ENCODE results near the gene MAP3K1.

Gene MAP3K1

GRCh38 chr5:56845277-56845676 is 29.9 kb downstream of the MAP3K1 start:
- Histone ChIP-seq H3K27me3 (ENCODE audit: control insufficient read depth, insufficient read depth, low read length, poor library complexity, severe bottlenecking) (no peaks in the 10 kb centered on the region), H3K9me3 (ENCODE audit: control insufficient read depth, low read length) (no peaks in the 10 kb centered on the region), H3K36me3 (ENCODE audit: control insufficient read depth, insufficient read depth, low read length) (no peaks in the 10 kb centered on the region), H3K4me3 (ENCODE audit: insufficient read depth, low read depth, low read length) (no peak overlapping the region), H3K27ac (ENCODE audit: insufficient read depth, low read depth, low read length, poor library complexity, severe bottlenecking) (no peak overlapping the region), H3K4me1 (ENCODE audit: control insufficient read depth, insufficient read depth, low read length) (no peaks in the 10 kb centered on the region)
- 60 to 77% methylated on average over 1 to 2 of the region's 2 CpGs for WGBS, 2 experiments

- 64 to 77% methylated on average over 2 to 3 of the region's 3 CpGs for WGBS, 2 experiments
- Histone ChIP-seq H3K36me3 (ENCODE audit: control insufficient read depth, insufficient read depth, low read length) (no peaks in the 10 kb centered on the region), H3K9me3 (ENCODE audit: control insufficient read depth, low read length) (no peaks in the 10 kb centered on the region), H3K4me3 (ENCODE audit: insufficient read depth, low read depth, low read length) (no peak overlapping the region), H3K27me3 (ENCODE audit: control insufficient read depth, insufficient read depth, low read length, poor library complexity, severe bottlenecking) (no peaks in the 10 kb centered on the region), H3K4me1 (ENCODE audit: control insufficient read depth, insufficient read depth, low read length) (no peaks in the 10 kb centered on the region), H3K27ac (ENCODE audit: insufficient read depth, low read depth, low read length, poor library complexity, severe bottlenecking) (no peak overlapping the region)
Measured at GRCh38 chr5:56845904-56846480, 30.6 kb downstream of the MAP3K1 start.

DNA sequence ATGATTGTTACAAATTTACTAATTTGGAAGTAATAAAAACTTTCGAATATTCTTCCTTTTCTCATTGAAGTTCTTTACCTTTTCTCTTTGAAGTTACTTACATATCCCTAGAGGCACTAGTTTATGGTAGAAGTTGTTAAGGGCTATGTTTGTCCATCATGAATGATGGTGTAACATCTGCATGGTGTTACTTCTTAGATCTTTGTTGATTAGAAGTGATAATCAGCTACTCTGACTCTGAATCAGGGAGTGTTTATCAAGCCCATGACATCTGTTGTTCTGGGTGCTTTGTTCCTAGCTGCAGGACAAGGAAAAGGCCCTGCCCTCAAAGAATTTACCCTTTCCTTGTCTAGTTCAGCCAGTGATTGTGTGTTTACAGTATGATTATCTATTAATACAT is 32.9 kb downstream of the MAP3K1 start:
- no peaks in the 10 kb centered on the region for H3K9me3 ChIP-seq (ENCODE audit: control insufficient read depth, low read length)
- 100% methylated on average over 1 of the region's 1 CpG; no CpG with 5 or more reads in 1 of the 2 experiments for WGBS, 2 experiments
- H3K4me3 ChIP-seq (ENCODE audit: insufficient read depth, low read depth, low read length), result no peak overlapping the region
- no peaks in the 10 kb centered on the region for H3K4me1 ChIP-seq (ENCODE audit: control insufficient read depth, insufficient read depth, low read length)
- H3K27ac ChIP-seq (ENCODE audit: insufficient read depth, low read depth, low read length, poor library complexity, severe bottlenecking), result no peak overlapping the region
- H3K36me3 ChIP-seq (ENCODE audit: control insufficient read depth, insufficient read depth, low read length), result no peaks in the 10 kb centered on the region
- H3K27me3 ChIP-seq (ENCODE audit: control insufficient read depth, insufficient read depth, low read length, poor library complexity, severe bottlenecking), result no peaks in the 10 kb centered on the region

- no peak overlapping the region for H3K27ac ChIP-seq (ENCODE audit: insufficient read depth, low read depth, low read length, poor library complexity, severe bottlenecking)
- no peak overlapping the region for H3K4me3 ChIP-seq (ENCODE audit: insufficient read depth, low read depth, low read length)
- H3K4me1 ChIP-seq (ENCODE audit: control insufficient read depth, insufficient read depth, low read length), result no peaks in the 10 kb centered on the region
- H3K36me3 ChIP-seq (ENCODE audit: control insufficient read depth, insufficient read depth, low read length), result no peaks in the 10 kb centered on the region
- 93 to 100% methylated on average over 2 of the region's 2 CpGs for WGBS, 2 experiments
- no peaks in the 10 kb centered on the region for H3K27me3 ChIP-seq (ENCODE audit: control insufficient read depth, insufficient read depth, low read length, poor library complexity, severe bottlenecking)
- no peaks in the 10 kb centered on the region for H3K9me3 ChIP-seq (ENCODE audit: control insufficient read depth, low read length)
Measured at GRCh38 chr5:56849671-56850070, 34.3 kb downstream of the MAP3K1 start.

GRCh38 chr5:56850423-56850822 is 35.1 kb downstream of the MAP3K1 start:
- Histone ChIP-seq H3K4me3 (ENCODE audit: insufficient read depth, low read depth, low read length) (no peak overlapping the region), H3K27ac (ENCODE audit: insufficient read depth, low read depth, low read length, poor library complexity, severe bottlenecking) (no peak overlapping the region), H3K4me1 (ENCODE audit: control insufficient read depth, insufficient read depth, low read length) (no peaks in the 10 kb centered on the region), H3K36me3 (ENCODE audit: control insufficient read depth, insufficient read depth, low read length) (no peaks in the 10 kb centered on the region), H3K27me3 (ENCODE audit: control insufficient read depth, insufficient read depth, low read length, poor library complexity, severe bottlenecking) (no peaks in the 10 kb centered on the region), H3K9me3 (ENCODE audit: control insufficient read depth, low read length) (no peaks in the 10 kb centered on the region)
- 96 to 100% methylated on average over 1 to 2 of the region's 2 CpGs for WGBS, 2 experiments

DNA sequence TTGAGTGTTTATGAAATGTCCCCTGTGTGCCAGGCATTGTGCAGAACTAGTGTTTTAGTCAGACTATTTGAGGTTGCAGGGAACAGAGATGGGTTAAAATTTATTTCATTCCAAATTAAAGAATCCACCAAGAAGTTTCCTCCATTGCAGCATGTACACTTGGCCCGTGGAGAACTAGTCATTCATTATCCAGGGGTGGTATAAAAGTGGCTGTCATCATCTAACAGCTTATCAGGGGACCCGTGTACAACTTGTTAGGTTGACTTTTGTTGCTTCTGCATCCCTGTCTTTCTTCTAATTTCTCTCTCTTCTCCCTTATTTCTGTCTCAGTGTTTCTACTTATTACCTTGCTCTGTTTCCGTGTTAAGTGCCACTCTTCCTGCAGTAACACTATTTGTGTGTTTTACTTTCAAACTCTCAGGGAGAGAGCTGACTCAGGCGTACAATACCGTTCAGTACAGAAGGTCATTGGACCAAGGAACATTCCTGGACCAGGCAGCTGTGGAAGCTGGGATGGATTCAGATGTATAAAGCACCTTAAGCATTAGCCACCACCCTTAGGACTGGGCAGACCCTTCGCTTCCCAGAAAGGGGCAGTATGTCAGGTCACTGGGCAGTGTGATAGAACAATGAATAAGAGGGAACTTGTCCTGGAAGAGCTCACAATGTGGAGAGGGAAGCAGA is 36.1 kb downstream of the MAP3K1 start:
- Histone ChIP-seq H3K9me3 (ENCODE audit: control insufficient read depth, low read length) (no peaks in the 10 kb centered on the region), H3K27ac (ENCODE audit: insufficient read depth, low read depth, low read length, poor library complexity, severe bottlenecking) (no peak overlapping the region), H3K4me3 (ENCODE audit: insufficient read depth, low read depth, low read length) (no peak overlapping the region), H3K36me3 (ENCODE audit: control insufficient read depth, insufficient read depth, low read length) (no peaks in the 10 kb centered on the region), H3K27me3 (ENCODE audit: control insufficient read depth, insufficient read depth, low read length, poor library complexity, severe bottlenecking) (no peaks in the 10 kb centered on the region), H3K4me1 (ENCODE audit: control insufficient read depth, insufficient read depth, low read length) (no peaks in the 10 kb centered on the region)
- 94 to 96% methylated on average over 6 of the region's 6 CpGs for WGBS, 2 experiments

DNA sequence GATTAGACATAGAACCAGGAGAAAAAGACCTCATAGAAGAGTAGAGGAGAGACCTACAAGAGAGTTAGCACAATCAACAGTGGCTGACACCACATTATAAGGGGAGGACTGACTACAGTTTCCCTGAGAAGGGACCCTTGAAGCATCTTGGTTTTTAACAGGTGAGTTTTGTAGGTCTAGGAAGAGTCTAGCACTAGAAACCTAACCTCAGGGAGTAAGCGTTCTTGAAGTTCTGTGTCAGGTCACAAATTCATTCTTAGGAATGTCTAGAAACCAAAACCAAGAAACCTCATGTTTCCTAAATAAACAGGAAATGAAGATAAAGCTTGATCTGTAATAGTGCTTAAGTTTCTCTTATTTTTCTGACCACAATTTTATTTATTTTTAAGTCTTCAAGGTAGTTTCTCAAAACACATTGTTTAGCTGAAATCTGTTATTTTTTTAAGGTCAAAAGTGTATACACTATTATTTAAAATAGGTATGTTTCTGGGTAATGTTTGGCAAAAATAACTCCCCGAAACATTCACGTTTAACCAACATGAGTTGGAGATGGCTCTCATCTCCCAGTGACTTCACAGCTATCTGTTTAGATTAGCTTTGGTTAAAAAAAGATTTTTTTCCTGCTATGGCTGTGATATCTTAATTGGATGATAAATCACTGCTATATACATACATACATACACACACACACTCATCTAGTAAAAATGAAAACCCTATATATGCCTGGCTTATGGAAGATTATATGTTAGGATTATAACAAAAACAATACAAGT is 37.1 kb downstream of the MAP3K1 start:
- Histone ChIP-seq H3K9me3 (ENCODE audit: control insufficient read depth, low read length) (no peaks in the 10 kb centered on the region), H3K27me3 (ENCODE audit: control insufficient read depth, insufficient read depth, low read length, poor library complexity, severe bottlenecking) (no peaks in the 10 kb centered on the region), H3K36me3 (ENCODE audit: control insufficient read depth, insufficient read depth, low read length) (no peaks in the 10 kb centered on the region), H3K4me1 (ENCODE audit: control insufficient read depth, insufficient read depth, low read length) (no peaks in the 10 kb centered on the region), H3K27ac (ENCODE audit: insufficient read depth, low read depth, low read length, poor library complexity, severe bottlenecking) (no peak overlapping the region), H3K4me3 (ENCODE audit: insufficient read depth, low read depth, low read length) (no peak overlapping the region)
- 97 to 100% methylated on average over 3 of the region's 3 CpGs for WGBS, 2 experiments

- Histone ChIP-seq H3K36me3 (ENCODE audit: control insufficient read depth, insufficient read depth, low read length) (no peaks in the 10 kb centered on the region), H3K4me1 (ENCODE audit: control insufficient read depth, insufficient read depth, low read length) (no peaks in the 10 kb centered on the region), H3K4me3 (ENCODE audit: insufficient read depth, low read depth, low read length) (no peak overlapping the region), H3K9me3 (ENCODE audit: control insufficient read depth, low read length) (no peaks in the 10 kb centered on the region), H3K27me3 (ENCODE audit: control insufficient read depth, insufficient read depth, low read length, poor library complexity, severe bottlenecking) (no peaks in the 10 kb centered on the region), H3K27ac (ENCODE audit: insufficient read depth, low read depth, low read length, poor library complexity, severe bottlenecking) (no peak overlapping the region)
- 94% methylated on average over 3 to 4 of the region's 4 CpGs for WGBS, 2 experiments
Measured at GRCh38 chr5:56853698-56854097, 38.3 kb downstream of the MAP3K1 start.

- Histone ChIP-seq H3K9me3 (ENCODE audit: control insufficient read depth, low read length) (no peaks in the 10 kb centered on the region), H3K4me1 (ENCODE audit: control insufficient read depth, insufficient read depth, low read length) (no peaks in the 10 kb centered on the region), H3K27me3 (ENCODE audit: control insufficient read depth, insufficient read depth, low read length, poor library complexity, severe bottlenecking) (no peaks in the 10 kb centered on the region), H3K27ac (ENCODE audit: insufficient read depth, low read depth, low read length, poor library complexity, severe bottlenecking) (no peak overlapping the region), H3K36me3 (ENCODE audit: control insufficient read depth, insufficient read depth, low read length) (no peaks in the 10 kb centered on the region), H3K4me3 (ENCODE audit: insufficient read depth, low read depth, low read length) (no peak overlapping the region)
- 100% methylated on average over 1 of the region's 1 CpG; no CpG with 5 or more reads in 1 of the 2 experiments for WGBS, 2 experiments
Measured at GRCh38 chr5:56854920-56855319, 39.6 kb downstream of the MAP3K1 start.

DNA sequence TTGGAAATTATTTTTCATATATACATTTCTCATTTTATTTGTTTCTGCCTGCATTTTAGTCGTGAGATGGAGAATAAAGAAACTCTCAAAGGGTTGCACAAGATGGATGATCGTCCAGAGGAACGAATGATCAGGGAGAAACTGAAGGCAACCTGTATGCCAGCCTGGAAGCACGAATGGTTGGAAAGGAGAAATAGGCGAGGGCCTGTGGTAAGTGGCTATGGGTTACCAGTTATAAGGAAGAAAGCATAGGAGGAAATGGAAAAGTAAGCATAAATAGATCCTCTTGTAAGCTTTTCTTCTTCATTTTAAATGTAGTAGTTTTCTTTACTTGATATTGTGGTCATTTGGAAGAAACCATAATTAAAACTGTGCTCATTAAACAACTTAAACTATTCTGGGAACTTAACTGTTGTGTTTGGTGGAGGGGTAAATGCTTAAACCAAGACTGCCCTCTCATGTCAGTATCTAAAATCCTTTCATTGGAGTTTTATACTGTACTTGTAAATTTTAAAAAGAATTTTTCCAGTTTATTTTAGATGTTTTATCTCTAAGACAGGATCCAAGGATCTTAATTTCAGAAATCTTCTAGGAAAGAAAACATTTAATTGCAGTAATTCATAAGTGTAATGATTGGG is 41.3 kb downstream of the MAP3K1 start:
- H3K27ac ChIP-seq (ENCODE audit: insufficient read depth, low read depth, low read length, poor library complexity, severe bottlenecking), result no peak overlapping the region
- H3K36me3 ChIP-seq (ENCODE audit: control insufficient read depth, insufficient read depth, low read length), result no peaks in the 10 kb centered on the region
- 93 to 94% methylated on average over 5 of the region's 5 CpGs for WGBS, 2 experiments
- no peaks in the 10 kb centered on the region for H3K9me3 ChIP-seq (ENCODE audit: control insufficient read depth, low read length)
- no peak overlapping the region for H3K4me3 ChIP-seq (ENCODE audit: insufficient read depth, low read depth, low read length)
- no peaks in the 10 kb centered on the region for H3K4me1 ChIP-seq (ENCODE audit: control insufficient read depth, insufficient read depth, low read length)
- no peaks in the 10 kb centered on the region for H3K27me3 ChIP-seq (ENCODE audit: control insufficient read depth, insufficient read depth, low read length, poor library complexity, severe bottlenecking)

Measured in ectodermal cell (in vitro differentiated cells).